GM21360 (cell line): ENCODE results near the gene GHR.

Source experiments
- ATAC-seq: cut with Tn5 transposase; IDR thresholded peaks from one replicate; pipeline ENCODE4 v1.9.1; 2021; ENCODE audit warnings: mild to moderate bottlenecking, moderate library complexity; ENCODE audit not compliant: unreplicated experiment

The GHR gene

GRCh38 chr5:42515504-42515903 lies 92.3 kb downstream of the GHR start:
- no peak for ATAC-seq

- no peak for ATAC-seq
These were observed 93.2 kb downstream of the GHR start for GRCh38 chr5:42516282-42517042.

GRCh38 chr5:42517164-42517563 lies 93.9 kb downstream of the GHR start:
- ATAC-seq, result no peak

- no peak for ATAC-seq
These were observed 95.5 kb downstream of the GHR start for GRCh38 chr5:42518595-42519221.

- no peak for ATAC-seq
These were observed 97.0 kb downstream of the GHR start for GRCh38 chr5:42520203-42520602.

- ATAC-seq, result no peak
These were observed 97.7 kb downstream of the GHR start for GRCh38 chr5:42520957-42521356.

- no peak for ATAC-seq
These were observed 98.2 kb downstream of the GHR start for GRCh38 chr5:42521406-42521805.

GRCh38 chr5:42522783-42523182 lies 99.5 kb downstream of the GHR start:
- ATAC-seq, result no peak

- ATAC-seq, result no peak
These were observed 102.9 kb downstream of the GHR start for GRCh38 chr5:42526179-42526578.

GRCh38 chr5:42531611-42532010 lies 108.4 kb downstream of the GHR start:
- ATAC-seq, result no peak

- no peak for ATAC-seq
These were observed 118.9 kb downstream of the GHR start for GRCh38 chr5:42542106-42542505.

GRCh38 chr5:42543774-42544173 lies 120.5 kb downstream of the GHR start:
- no peak for ATAC-seq

- ATAC-seq, result no peak
These were observed 121.8 kb downstream of the GHR start for GRCh38 chr5:42545038-42545437.

- ATAC-seq, result no peak
These were observed 123.9 kb downstream of the GHR start for GRCh38 chr5:42547141-42547540.

GRCh38 chr5:42547894-42548293 lies 124.7 kb downstream of the GHR start:
- ATAC-seq, result no peak

GRCh38 chr5:42552597-42552996 lies 129.4 kb downstream of the GHR start:
- no peak for ATAC-seq

GRCh38 chr5:42553461-42553860 lies 130.2 kb downstream of the GHR start:
- no peak for ATAC-seq

GRCh38 chr5:42555010-42555409 lies 131.8 kb downstream of the GHR start:
- no peak for ATAC-seq

- ATAC-seq, result no peak
These were observed 132.6 kb downstream of the GHR start for GRCh38 chr5:42555797-42556196.

GRCh38 chr5:42557689-42558088 lies 134.4 kb downstream of the GHR start:
- ATAC-seq, result no peak

- no peak for ATAC-seq
These were observed 138.4 kb downstream of the GHR start for GRCh38 chr5:42561656-42562055.

- no peak for ATAC-seq
These were observed 141.6 kb downstream of the GHR start for GRCh38 chr5:42564689-42565356.
